H1 (cell line): Measurements from ENCODE around the gene RBP4. TPM values are rescaled to one million over a fixed set of nuclear protein-coding genes. Genes with fewer than 3 reads are reported as not detected.

Source experiments
- CHD1 ChIP-seq: IDR thresholded peaks from 2 replicates; pipeline ENCODE4 v1.6.1; 2012; ENCODE audit warnings: low read depth, low read length, improper control_type of control experiment
- CTCF ChIP-seq, 3 experiments: IDR thresholded peaks; 1 replicate in 2 of 3; 2 replicates in 1 of 3; pipeline versions ENCODE4 v1.5.1 to v1.6.1; 2011; ENCODE audit warnings: low read length in 3 of 3, mild to moderate bottlenecking in 3 of 3, inconsistent platforms in 2 of 3, low read depth in 1 of 3, moderate library complexity in 1 of 3; ENCODE audit not compliant: insufficient read depth in 1 of 3; ENCODE audit errors: control extremely low read depth in 1 of 3
- GTF2F1 ChIP-seq: IDR thresholded peaks from 2 replicates; pipeline ENCODE4 v1.6.1; 2012; ENCODE audit warnings: low read depth, low read length, improper control_type of control experiment, borderline replicate concordance
- SIRT6 ChIP-seq: IDR thresholded peaks from one replicate; pipeline ENCODE4 v1.7.1; 2012; ENCODE audit warnings: low read length, inconsistent platforms
- TBP ChIP-seq: IDR thresholded peaks from 2 replicates; pipeline ENCODE4 v1.6.1; 2011; ENCODE audit warnings: low read depth, low read length, improper control_type of control experiment
- polyA plus RNA-seq, 7 experiments: library from polyadenylated mRNA; depleted of rRNA in 3 of 7; stranded (reverse) in 5 of 7; unstranded in 2 of 7; fragments of >200 nt in 5 of 7; fragments of 200-250 nt in 2 of 7; gene quantifications; 1 replicate in 5 of 7; 2 replicates in 1 of 7; 4 replicates in 1 of 7; pipeline versions ENCODE4 v1.2.1 to v1.2.3, GENCODE V29; 2011 to 2013; ENCODE audit warnings: missing spikeins in 2 of 7, mixed read lengths in 2 of 7
- total RNA-seq: library from RNA; stranded (reverse); fragmentation: NEBNext Ultra II Directional; extraction: Animal tissue kit (Norgen Biotek cat#: 25700); gene quantifications from 2 replicates; pipeline ENCODE4 v1.2.1, GENCODE V29; 2021

The RBP4 gene
- total and polyA plus RNA-seq, 2 of the 8 experiments (the other 6 are each of a cell fraction or from before 2014, with no cell fraction given), result 0.42 to 0.97 TPM

- TF ChIP-seq CTCF (IDR thresholded peaks at IDR 0.05; ENCODE audit: control extremely low read depth in 1 of 3, insufficient read depth in 1 of 3, low read depth in 1 of 3, low read length in 3 of 3) (no peak), CHD1 (no peak), GTF2F1 (no peak), SIRT6 (no peak), TBP (no peak)
These were observed 13.2 kb upstream of the RBP4 start (continued) for GRCh38 chr10:93614101-93614825.
